Thymus (tissue), 11 donors: ENCODE results near the gene ADGRG7. TPM values are rescaled to one million over a fixed set of nuclear protein-coding genes. Genes with fewer than 3 reads are reported as not detected.
"Not testable (repeated sequence)": the region's sequence is repeated elsewhere in the genome, so short reads cannot be mapped to it uniquely, and the experiment has no call there.

ENCODE experiments used
- DNase-seq, 9 donors: peaks; one replicate each; pipeline ENCODE4 v3.0.0-alpha.2; 2013; ENCODE audit warnings: low spot score in 9 of 9, low read depth in 6 of 9, missing footprints in 1 of 9
- H3K27ac ChIP-seq, 2 donors: one replicate each; pipeline ENCODE4 v1.5.1; 2013; ENCODE audit warnings: control low read depth in 1 of 2, low read depth in 1 of 2, low read length in 1 of 2, mild to moderate bottlenecking in 1 of 2, moderate library complexity in 1 of 2
- H3K27me3 ChIP-seq, 2 donors: one replicate each; pipeline ENCODE4 v1.5.1; 2013; ENCODE audit warnings: low read length in 1 of 2; ENCODE audit not compliant: control insufficient read depth in 2 of 2, insufficient read depth in 1 of 2
- H3K36me3 ChIP-seq, 2 donors: one replicate each; pipeline ENCODE4 v1.5.1; 2013; ENCODE audit warnings: low read length in 1 of 2, mild to moderate bottlenecking in 1 of 2, moderate library complexity in 1 of 2; ENCODE audit not compliant: control insufficient read depth in 2 of 2, insufficient read depth in 2 of 2
- H3K4me1 ChIP-seq, 2 donors: one replicate each; pipeline ENCODE4 v1.5.1; 2013; ENCODE audit warnings: low read length in 2 of 2; ENCODE audit not compliant: control insufficient read depth in 2 of 2, insufficient read depth in 2 of 2
- H3K4me3 ChIP-seq, 2 donors: one replicate each; pipeline ENCODE4 v1.5.1; 2013; ENCODE audit warnings: low read length in 2 of 2, control low read depth in 1 of 2, mild to moderate bottlenecking in 1 of 2
- H3K9me3 ChIP-seq, 2 donors: one replicate each; pipeline ENCODE4 v1.5.1; 2013; ENCODE audit warnings: low read length in 1 of 2, mild to moderate bottlenecking in 1 of 2; ENCODE audit not compliant: control insufficient read depth in 2 of 2, insufficient read depth in 1 of 2
- WGBS: extraction: QIAGEN DNeasy Blood & Tissue Kit; methylation state at CpG from one replicate; pipeline ENCODE4 v1.1.7; 2013; 5-methylcytosine and 5-hydroxymethylcytosine counted together
- polyA plus RNA-seq: library from polyadenylated mRNA; stranded (reverse); fragments of 200-250 nt; gene quantifications from one replicate; pipeline ENCODE4 v1.2.3, GENCODE V29; 2013
- total RNA-seq: library from RNA; stranded (reverse); fragments of 120-200 nt; gene quantifications from one replicate; pipeline ENCODE4 v1.2.4, GENCODE V29; 2013
- donor health status: healthy.

Gene ADGRG7
- total and polyA plus RNA-seq, 2 donors = 0.14 to 0.50 TPM

DNA sequence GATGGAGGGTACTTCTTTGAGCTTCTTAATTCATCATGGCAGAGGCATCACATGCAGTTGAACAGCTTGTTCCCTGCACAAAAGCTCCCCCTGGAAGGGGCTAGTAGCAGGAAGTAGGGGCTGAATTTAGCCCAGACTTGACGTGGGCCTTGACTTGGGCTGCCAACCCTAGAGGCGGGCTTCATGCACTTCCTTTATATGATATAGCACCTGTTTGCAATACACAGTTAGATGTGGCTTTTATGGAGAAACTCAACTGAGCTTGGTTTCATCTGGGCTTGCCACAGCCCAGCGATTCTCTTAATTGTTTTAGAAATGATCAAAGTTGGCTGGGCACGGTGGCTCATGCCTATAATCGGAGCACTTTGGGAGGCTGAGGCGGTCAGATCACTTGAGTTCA lies 33.7 kb upstream of the ADGRG7 start:
- WGBS = 83% methylated on average over 6 of the region's 6 CpGs
- Histone ChIP-seq H3K27me3 (no peaks in the 10 kb centered on the region), H3K9me3 (no peaks in the 10 kb centered on the region), H3K4me3 (no peak overlapping the region), H3K4me1 (no peaks in the 10 kb centered on the region), H3K27ac (no peak overlapping the region), H3K36me3 (no peaks in the 10 kb centered on the region)
- no peak for DNase-seq

DNA sequence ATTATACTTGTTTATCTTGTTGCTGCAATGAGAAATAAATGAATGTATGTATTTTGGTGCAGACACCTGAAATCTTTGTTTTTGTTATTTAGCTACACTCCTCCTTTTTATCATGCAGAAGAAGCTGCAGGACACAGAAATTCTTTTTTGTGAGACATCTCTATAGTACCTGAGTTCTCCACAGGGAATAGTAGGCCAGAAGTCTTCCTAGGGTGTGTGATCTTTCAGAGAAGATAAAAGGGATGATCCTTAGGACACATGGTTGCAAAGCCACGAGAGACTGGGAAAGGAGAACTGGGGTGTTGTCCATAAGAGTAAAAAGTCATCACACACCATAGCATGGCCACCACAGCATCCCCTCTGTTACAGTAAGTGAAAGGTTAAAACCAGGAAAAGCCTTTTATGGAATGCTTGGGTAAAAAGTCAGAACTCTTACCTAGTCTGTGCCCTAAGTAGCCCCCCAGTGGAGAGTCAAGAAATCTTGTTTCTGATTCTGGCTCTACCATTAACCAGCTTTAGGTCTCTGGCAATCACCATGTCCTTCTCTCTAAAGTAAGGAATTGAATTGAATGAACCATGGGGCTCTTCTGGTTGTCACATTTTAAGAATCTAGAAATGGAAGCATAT lies 31.9 kb upstream of the ADGRG7 start:
- H3K27ac ChIP-seq = no peak overlapping the region
- 87% methylated on average over 1 of the region's 1 CpG for WGBS
- H3K36me3 ChIP-seq = no peaks in the 10 kb centered on the region
- H3K9me3 ChIP-seq = no peaks in the 10 kb centered on the region
- no peaks in the 10 kb centered on the region for H3K4me1 ChIP-seq
- no peaks in the 10 kb centered on the region for H3K27me3 ChIP-seq
- no peak for DNase-seq
- no peak overlapping the region for H3K4me3 ChIP-seq

DNA sequence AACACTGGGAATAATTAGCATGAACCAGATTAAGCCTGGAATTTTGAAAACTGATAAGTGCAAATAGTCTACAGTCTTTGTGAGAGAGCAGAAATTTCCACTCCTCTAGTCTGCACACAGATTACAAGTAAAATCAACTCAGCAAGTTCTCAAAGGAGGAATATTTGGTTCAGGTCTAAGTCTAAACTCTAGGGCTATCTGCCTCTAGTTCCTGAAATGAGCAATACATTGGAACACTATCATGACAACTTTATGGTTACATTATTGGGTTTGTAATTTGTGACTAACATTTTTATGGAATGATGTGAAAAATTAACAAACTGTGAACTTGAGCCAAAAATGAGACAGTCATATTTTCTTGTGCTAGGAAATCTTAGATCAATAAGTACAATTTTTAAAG lies 30.8 kb upstream of the ADGRG7 start:
- Histone ChIP-seq H3K9me3 (no peaks in the 10 kb centered on the region), H3K27me3 (no peaks in the 10 kb centered on the region)
- DNase-seq = no peak

DNA sequence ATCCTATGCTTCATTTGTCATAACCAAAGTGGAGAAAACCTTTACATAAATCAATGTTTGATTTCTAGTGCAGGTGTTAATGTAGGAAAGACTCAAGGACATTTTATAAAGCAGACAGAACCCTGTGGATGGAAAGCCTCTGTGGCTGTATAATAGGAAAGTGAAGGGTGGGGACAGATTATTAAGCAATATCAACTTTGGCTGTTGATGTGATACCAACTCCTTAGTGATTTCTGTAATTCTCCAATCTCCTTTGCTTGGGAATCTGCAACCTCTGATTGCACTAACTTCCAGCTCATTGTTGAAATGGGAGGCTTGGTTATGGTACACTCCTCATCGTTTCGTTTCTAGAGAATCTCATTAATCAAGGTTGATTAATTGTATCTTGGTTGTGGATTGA lies 29.3 kb upstream of the ADGRG7 start:
- Histone ChIP-seq H3K4me1 (no peaks in the 10 kb centered on the region), H3K27me3 (no peaks in the 10 kb centered on the region), H3K27ac (no peak overlapping the region), H3K36me3 (no peaks in the 10 kb centered on the region), H3K4me3 (no peak overlapping the region), H3K9me3 (no peaks in the 10 kb centered on the region)
- 76% methylated on average over 2 of the region's 2 CpGs for WGBS
- DNase-seq = no peak

More for the DNA sequence above, 30.8 kb upstream of the ADGRG7 start:
- no peak overlapping the region for H3K27ac ChIP-seq
- H3K36me3 ChIP-seq = no peaks in the 10 kb centered on the region
- no peak overlapping the region for H3K4me3 ChIP-seq
- H3K4me1 ChIP-seq = no peaks in the 10 kb centered on the region

DNA sequence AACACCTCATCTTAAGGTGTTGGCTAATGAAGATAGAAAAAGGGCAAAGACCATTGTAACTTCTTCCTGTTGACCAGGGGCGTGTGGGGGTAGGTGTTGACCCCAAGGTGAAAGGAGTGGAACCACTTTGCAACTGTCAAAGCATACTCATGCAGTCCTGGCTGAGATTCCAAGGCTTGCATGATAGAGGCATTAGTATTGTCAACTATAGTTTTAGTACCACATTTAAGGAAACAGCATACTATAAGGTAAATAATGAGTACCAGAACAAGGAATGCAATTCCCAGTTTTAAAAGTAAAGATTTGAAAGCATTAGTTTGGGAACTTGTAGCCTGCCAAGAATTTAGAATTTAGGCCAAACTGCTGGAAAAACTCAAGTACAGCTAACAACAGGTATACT lies 27.8 kb upstream of the ADGRG7 start:
- Histone ChIP-seq H3K27me3 (no peaks in the 10 kb centered on the region), H3K36me3 (no peaks in the 10 kb centered on the region), H3K4me3 (no peak overlapping the region), H3K27ac (no peak overlapping the region), H3K9me3 (no peaks in the 10 kb centered on the region), H3K4me1 (no peaks in the 10 kb centered on the region)
- no peak for DNase-seq
- WGBS = 87% methylated on average over 1 of the region's 1 CpG

DNA sequence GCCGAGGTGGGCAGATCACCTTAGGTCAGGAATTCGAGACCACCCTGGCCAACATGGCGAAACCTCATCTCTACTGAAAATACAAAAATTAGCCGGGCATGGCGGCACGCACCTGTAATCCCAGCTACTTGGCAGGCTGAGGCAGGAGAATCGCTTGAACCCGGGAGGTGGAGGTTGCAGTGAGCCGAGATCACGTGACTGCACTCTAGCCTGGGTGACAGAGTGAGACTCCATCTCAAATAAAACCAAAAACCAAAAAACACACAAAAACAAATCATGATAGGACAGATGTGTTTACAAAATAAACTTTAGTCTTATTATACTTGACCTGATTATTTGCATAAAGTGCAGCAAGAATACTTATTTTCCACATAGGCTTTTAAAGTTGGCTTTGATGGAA lies 27.2 kb upstream of the ADGRG7 start:
- H3K27me3 ChIP-seq, DNase-seq, H3K9me3 ChIP-seq, H3K4me3 ChIP-seq, H3K4me1 ChIP-seq, H3K27ac ChIP-seq, H3K36me3 ChIP-seq: not testable (repeated sequence)
- WGBS = 96% methylated on average over 10 of the region's 10 CpGs

DNA sequence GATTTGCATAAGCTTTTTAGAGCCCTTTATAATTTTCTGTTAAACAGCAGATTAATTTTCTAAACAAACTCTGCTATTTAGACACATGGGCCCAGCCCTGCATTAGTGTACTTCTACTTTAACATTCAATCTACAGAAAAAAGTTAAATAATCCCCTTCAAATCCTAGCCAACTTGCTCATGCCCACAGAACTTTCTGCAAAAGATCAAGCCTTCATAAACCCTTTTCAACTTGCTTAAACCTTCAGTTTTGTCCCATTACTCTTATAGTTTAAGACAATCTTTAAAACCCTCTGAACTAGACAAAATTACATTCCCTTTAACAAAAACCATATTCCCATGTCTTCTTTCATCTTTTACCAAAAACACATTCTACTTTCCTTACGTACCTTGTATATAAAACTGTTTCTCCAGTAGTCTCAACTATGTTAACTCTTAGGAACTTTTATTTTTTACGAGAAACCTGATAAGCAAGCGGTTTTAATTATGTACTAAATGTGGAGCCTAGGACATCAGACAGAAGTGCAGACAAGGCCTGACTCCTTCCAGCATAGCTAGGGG lies 25.2 kb upstream of the ADGRG7 start:
- H3K27me3 ChIP-seq = no peaks in the 10 kb centered on the region
- 99% methylated on average over 3 of the region's 3 CpGs for WGBS
- no peak overlapping the region for H3K27ac ChIP-seq
- no peaks in the 10 kb centered on the region for H3K4me1 ChIP-seq
- no peak for DNase-seq
- no peaks in the 10 kb centered on the region for H3K9me3 ChIP-seq
- no peak overlapping the region for H3K4me3 ChIP-seq
- H3K36me3 ChIP-seq = no peaks in the 10 kb centered on the region

DNA sequence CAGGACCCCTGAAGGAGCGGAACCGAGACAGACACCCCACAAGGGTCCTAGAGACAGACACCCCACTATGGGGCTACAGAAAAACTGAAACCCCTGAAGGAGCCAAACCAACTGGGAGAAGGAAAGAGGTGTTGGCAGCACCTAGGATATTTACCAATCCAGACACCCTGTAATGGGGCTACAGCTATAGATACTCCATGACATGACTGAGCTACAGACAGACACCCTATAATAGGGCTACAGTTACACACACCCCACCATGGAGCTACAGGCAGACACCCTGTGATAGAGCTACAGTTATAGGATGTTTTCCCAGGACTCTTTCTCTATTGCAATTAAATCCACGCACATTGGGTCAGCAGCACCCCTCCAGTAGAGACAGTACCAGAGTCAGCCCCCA lies 22.6 kb upstream of the ADGRG7 start:
- Histone ChIP-seq H3K4me3 (no peak overlapping the region), H3K27me3 (no peaks in the 10 kb centered on the region), H3K27ac (no peak overlapping the region), H3K36me3 (no peaks in the 10 kb centered on the region), H3K9me3 (no peaks in the 10 kb centered on the region), H3K4me1 (peaks cover 0 to 4% of the 10 kb centered on the region in 2 donors)
- WGBS = 98% methylated on average over 3 of the region's 3 CpGs
- DNase-seq = no peak

DNA sequence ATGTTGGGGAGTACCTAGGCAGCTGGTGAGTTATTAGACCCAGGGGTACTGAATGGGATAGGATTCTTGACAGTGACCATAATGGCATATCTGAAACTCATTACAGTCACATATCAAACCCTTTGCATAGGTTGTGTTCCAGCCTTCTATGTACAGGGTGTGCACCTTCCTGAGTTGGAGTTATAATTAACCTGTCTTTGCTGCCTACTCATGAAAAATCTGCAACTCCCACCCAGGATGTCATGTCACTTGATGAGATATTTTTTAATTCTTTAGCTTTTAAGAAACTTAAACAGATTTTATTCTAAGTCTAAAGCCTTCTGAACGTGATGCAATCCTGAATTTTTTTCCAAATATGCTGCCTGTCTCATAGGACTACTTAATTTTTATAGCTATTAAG lies 21.1 kb upstream of the ADGRG7 start:
- no peak for DNase-seq
- Histone ChIP-seq H3K4me1 (peaks cover 0 to 4% of the 10 kb centered on the region in 2 donors), H3K27me3 (no peaks in the 10 kb centered on the region), H3K9me3 (no peaks in the 10 kb centered on the region), H3K36me3 (no peaks in the 10 kb centered on the region), H3K27ac (no peak overlapping the region), H3K4me3 (no peak overlapping the region)
- WGBS = 93% methylated on average over 1 of the region's 1 CpG
